Osteoblast (primary cell): ENCODE data around the gene TMEM106C. TPM values are rescaled to one million over a fixed set of nuclear protein-coding genes. Genes with fewer than 3 reads are reported as not detected.

Source experiments
- DNase-seq: peaks from one replicate; pipeline ENCODE4 v3.0.0; 2011; ENCODE audit warnings: low spot score, mixed read lengths; ENCODE audit not compliant: insufficient read length; ENCODE audit errors: missing footprints
- H2AFZ ChIP-seq: 2 replicates; pipeline ENCODE4 v1.6.0; 2011; ENCODE audit warnings: mild to moderate bottlenecking, low read length
- H3K27ac ChIP-seq: 2 replicates; pipeline ENCODE4 v1.5.1; 2011; ENCODE audit warnings: mild to moderate bottlenecking, low read depth, low read length, moderate library complexity
- H3K27me3 ChIP-seq: 2 replicates; pipeline ENCODE4 v1.6.0; 2012; ENCODE audit warnings: mild to moderate bottlenecking, control low read depth, inconsistent platforms, low read length, moderate library complexity; ENCODE audit not compliant: insufficient read depth
- H3K36me3 ChIP-seq: 2 replicates; pipeline ENCODE4 v1.5.1; 2011; ENCODE audit warnings: mild to moderate bottlenecking, low read length, control low read depth, moderate library complexity; ENCODE audit not compliant: insufficient read depth
- H3K4me1 ChIP-seq: 2 replicates; pipeline ENCODE4 v1.5.1; 2011; ENCODE audit warnings: mild to moderate bottlenecking, low read length, control low read depth, moderate library complexity; ENCODE audit not compliant: insufficient read depth
- H3K4me2 ChIP-seq: 2 replicates; pipeline ENCODE4 v1.6.0; 2011; ENCODE audit warnings: mild to moderate bottlenecking, low read length; ENCODE audit not compliant: insufficient read depth
- H3K4me3 ChIP-seq: fragments of 200-600 bp; sonication (generic); 3 replicates; pipeline ENCODE4 v1.5.1; 2012; ENCODE audit warnings: mild to moderate bottlenecking, low read length, inconsistent platforms; ENCODE audit not compliant: insufficient read depth
- H3K79me2 ChIP-seq: 2 replicates; pipeline ENCODE4 v1.6.0; 2012; ENCODE audit warnings: mild to moderate bottlenecking, low read length, control low read depth, inconsistent platforms; ENCODE audit not compliant: insufficient read depth
- H3K9me3 ChIP-seq: 2 replicates; pipeline ENCODE4 v1.5.1; 2011; ENCODE audit warnings: low read depth, low read length, control low read depth
- H4K20me1 ChIP-seq: 2 replicates; pipeline ENCODE4 v1.6.0; 2012; ENCODE audit warnings: mild to moderate bottlenecking, low read length, control low read depth; ENCODE audit not compliant: insufficient read depth
- CTCF ChIP-seq: IDR thresholded peaks from 2 replicates; pipeline ENCODE4 v1.5.1; 2011; ENCODE audit warnings: mild to moderate bottlenecking, low read depth, low read length, moderate library complexity; ENCODE audit errors: extremely low read depth
- total RNA-seq: library from RNA; depleted of rRNA; stranded (reverse); fragments of >200 nt; gene quantifications from 2 replicates; pipeline ENCODE4 v1.2.3, GENCODE V29; 2012

TMEM106C gene
- total RNA-seq, 1 donor: 57.5 TPM

DNA sequence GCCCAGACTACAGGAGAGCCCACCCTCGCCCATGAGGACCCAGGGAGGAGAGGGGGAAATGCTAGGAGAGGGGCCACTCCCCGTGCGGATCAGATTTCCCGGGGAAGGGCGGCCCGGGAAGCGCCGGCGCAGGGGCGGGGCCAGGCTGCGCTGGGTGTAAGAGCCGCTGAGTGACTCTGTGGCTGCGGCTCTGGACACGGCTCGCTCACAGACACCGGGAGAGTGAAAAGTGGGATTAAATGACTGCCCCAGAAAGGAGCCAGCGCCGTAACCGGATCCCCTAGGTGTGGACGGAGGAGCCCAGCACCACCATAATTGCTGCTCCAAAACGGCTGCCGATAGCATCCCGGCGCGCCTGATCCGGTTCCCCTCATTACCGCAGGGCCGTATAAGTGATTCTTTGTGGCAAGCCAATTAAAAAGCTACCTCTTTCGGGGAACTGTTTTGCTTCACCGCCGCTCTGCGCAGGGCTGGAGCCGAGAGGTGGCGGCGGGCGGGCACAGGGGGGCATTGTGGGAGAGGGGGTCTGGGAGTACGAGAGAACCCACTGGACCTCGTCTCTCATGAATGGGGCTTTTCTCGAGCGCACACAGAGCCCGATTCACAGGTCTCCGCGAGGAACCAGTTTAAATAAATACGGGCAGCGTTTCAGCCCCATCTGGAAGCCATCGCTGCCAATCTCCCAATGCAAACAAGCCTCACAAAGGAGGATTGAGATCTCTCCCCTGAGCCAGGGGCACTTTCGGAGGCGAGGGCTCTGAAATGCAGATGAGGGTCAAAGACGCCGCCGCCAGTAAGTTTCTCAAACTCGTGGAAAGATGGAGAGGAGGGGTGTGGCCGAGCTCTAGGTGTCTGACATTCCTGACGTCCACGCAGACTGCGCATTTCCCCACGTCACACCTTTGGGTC, 38.4 kb downstream of the TMEM106C start:
- Histone ChIP-seq H2AFZ (peak overlapping the region; percentile 85), H3K4me2 (peak overlapping the region; percentile 93), H3K27me3 (peaks cover 99% of the 10 kb centered on the region), H3K4me3 (peak overlapping the region; percentile 69), H3K79me2 (no peaks in the 10 kb centered on the region), H4K20me1 (no peaks in the 10 kb centered on the region), H3K4me1 (peaks cover 18% of the 10 kb centered on the region), H3K9me3 (no peaks in the 10 kb centered on the region), H3K36me3 (no peaks in the 10 kb centered on the region), H3K27ac (no peak overlapping the region)
- TF ChIP-seq CTCF: no peak
- DNase-seq: peak; percentile 94

DNA sequence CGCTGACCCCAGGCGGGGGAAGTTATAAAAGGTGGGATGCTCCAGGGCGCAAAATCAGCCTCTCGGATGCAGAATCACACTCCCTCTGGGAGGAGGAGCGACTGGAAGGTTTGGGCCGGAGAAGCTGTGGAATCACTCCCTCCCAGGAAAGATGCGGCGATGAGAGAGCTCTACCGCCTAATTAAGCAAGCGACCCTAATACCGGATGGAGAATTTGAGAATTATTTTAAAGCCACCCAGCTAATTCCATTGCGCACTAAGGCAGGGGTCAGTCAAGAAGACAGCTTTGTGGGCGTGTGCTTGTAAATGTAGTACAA, 39.0 kb downstream of the TMEM106C start:
- TF ChIP-seq CTCF: no peak
- Histone ChIP-seq H2AFZ (peak overlapping the region; percentile 0), H3K27me3 (peaks cover 99% of the 10 kb centered on the region), H3K27ac (no peak overlapping the region), H3K79me2 (no peaks in the 10 kb centered on the region), H3K9me3 (no peaks in the 10 kb centered on the region), H3K4me1 (peaks cover 18% of the 10 kb centered on the region), H3K4me3 (peak overlapping the region; percentile 28), H4K20me1 (no peaks in the 10 kb centered on the region), H3K4me2 (peak overlapping the region; percentile 93), H3K36me3 (no peaks in the 10 kb centered on the region)
- no peak for DNase-seq

- Histone ChIP-seq H3K27me3 (peaks cover 98% of the 10 kb centered on the region), H3K9me3 (no peaks in the 10 kb centered on the region), H3K36me3 (no peaks in the 10 kb centered on the region), H2AFZ (no peak overlapping the region), H3K27ac (no peak overlapping the region), H3K4me2 (peak overlapping the region; percentile 93), H3K4me3 (peak overlapping the region; percentile 28), H3K4me1 (peaks cover 18% of the 10 kb centered on the region), H3K79me2 (no peaks in the 10 kb centered on the region), H4K20me1 (no peaks in the 10 kb centered on the region)
- TF ChIP-seq CTCF: no peak
- peak; percentile 82 for DNase-seq
Observed at GRCh38 chr12:48002773-48003218, 39.4 kb downstream of the TMEM106C start.

- no peak overlapping the region for H3K27ac ChIP-seq
- peak; percentile 70 for DNase-seq
- no peak overlapping the region for H3K4me2 ChIP-seq
- no peaks in the 10 kb centered on the region for H3K9me3 ChIP-seq
- H3K4me3 ChIP-seq: no peak overlapping the region
- H2AFZ ChIP-seq: no peak overlapping the region
- H3K79me2 ChIP-seq: no peaks in the 10 kb centered on the region
- peaks cover 97% of the 10 kb centered on the region for H3K27me3 ChIP-seq
- H4K20me1 ChIP-seq: no peaks in the 10 kb centered on the region
- TF ChIP-seq CTCF: no peak
- H3K36me3 ChIP-seq: no peaks in the 10 kb centered on the region
- H3K4me1 ChIP-seq: peaks cover 18% of the 10 kb centered on the region
Observed at GRCh38 chr12:48003226-48004052, 40.0 kb downstream of the TMEM106C start.
